Measurements from ENCODE around the gene BDH2.

DNA sequence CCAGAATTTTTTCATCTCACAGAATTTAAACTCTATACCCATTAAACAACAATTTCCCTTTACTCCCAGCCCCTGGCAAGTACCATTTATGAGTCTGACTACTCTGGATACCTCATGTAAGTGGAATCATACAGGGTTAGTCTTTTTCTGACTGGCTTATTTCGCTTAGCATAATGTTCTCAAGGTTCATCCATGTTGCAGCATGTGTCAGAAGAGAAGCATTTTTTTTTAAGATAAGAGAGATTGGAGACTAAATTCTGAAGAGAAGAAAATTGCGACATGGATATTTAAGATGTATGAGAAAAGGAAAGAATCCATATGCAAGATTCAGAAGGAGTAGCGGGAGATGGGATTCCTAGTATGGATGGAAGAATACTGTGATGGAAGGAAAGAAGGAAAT is 68.8 kb downstream of the BDH2 start:
- TF ChIP-seq, protein P1, sequence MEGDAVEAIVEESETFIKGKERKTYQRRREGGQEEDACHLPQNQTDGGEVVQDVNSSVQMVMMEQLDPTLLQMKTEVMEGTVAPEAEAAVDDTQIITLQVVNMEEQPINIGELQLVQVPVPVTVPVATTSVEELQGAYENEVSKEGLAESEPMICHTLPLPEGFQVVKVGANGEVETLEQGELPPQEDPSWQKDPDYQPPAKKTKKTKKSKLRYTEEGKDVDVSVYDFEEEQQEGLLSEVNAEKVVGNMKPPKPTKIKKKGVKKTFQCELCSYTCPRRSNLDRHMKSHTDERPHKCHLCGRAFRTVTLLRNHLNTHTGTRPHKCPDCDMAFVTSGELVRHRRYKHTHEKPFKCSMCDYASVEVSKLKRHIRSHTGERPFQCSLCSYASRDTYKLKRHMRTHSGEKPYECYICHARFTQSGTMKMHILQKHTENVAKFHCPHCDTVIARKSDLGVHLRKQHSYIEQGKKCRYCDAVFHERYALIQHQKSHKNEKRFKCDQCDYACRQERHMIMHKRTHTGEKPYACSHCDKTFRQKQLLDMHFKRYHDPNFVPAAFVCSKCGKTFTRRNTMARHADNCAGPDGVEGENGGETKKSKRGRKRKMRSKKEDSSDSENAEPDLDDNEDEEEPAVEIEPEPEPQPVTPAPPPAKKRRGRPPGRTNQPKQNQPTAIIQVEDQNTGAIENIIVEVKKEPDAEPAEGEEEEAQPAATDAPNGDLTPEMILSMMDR (conservative IDR thresholded peaks at IDR 0.05; ENCODE audit: low read depth in 2 of 2) = no peak
- no peak for TF ChIP-seq EZH2 (IDR thresholded peaks at IDR 0.05; ENCODE audit: low read depth, unreplicated experiment)
- TF ChIP-seq POLR2AphosphoS5 (IDR thresholded peaks at IDR 0.05; ENCODE audit: low read depth) = no peak
- TF ChIP-seq, protein P2, sequence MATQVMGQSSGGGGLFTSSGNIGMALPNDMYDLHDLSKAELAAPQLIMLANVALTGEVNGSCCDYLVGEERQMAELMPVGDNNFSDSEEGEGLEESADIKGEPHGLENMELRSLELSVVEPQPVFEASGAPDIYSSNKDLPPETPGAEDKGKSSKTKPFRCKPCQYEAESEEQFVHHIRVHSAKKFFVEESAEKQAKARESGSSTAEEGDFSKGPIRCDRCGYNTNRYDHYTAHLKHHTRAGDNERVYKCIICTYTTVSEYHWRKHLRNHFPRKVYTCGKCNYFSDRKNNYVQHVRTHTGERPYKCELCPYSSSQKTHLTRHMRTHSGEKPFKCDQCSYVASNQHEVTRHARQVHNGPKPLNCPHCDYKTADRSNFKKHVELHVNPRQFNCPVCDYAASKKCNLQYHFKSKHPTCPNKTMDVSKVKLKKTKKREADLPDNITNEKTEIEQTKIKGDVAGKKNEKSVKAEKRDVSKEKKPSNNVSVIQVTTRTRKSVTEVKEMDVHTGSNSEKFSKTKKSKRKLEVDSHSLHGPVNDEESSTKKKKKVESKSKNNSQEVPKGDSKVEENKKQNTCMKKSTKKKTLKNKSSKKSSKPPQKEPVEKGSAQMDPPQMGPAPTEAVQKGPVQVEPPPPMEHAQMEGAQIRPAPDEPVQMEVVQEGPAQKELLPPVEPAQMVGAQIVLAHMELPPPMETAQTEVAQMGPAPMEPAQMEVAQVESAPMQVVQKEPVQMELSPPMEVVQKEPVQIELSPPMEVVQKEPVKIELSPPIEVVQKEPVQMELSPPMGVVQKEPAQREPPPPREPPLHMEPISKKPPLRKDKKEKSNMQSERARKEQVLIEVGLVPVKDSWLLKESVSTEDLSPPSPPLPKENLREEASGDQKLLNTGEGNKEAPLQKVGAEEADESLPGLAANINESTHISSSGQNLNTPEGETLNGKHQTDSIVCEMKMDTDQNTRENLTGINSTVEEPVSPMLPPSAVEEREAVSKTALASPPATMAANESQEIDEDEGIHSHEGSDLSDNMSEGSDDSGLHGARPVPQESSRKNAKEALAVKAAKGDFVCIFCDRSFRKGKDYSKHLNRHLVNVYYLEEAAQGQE (IDR thresholded peaks at IDR 0.05; ENCODE audit: unreplicated experiment) = no peak
- TF ChIP-seq, protein P3, sequence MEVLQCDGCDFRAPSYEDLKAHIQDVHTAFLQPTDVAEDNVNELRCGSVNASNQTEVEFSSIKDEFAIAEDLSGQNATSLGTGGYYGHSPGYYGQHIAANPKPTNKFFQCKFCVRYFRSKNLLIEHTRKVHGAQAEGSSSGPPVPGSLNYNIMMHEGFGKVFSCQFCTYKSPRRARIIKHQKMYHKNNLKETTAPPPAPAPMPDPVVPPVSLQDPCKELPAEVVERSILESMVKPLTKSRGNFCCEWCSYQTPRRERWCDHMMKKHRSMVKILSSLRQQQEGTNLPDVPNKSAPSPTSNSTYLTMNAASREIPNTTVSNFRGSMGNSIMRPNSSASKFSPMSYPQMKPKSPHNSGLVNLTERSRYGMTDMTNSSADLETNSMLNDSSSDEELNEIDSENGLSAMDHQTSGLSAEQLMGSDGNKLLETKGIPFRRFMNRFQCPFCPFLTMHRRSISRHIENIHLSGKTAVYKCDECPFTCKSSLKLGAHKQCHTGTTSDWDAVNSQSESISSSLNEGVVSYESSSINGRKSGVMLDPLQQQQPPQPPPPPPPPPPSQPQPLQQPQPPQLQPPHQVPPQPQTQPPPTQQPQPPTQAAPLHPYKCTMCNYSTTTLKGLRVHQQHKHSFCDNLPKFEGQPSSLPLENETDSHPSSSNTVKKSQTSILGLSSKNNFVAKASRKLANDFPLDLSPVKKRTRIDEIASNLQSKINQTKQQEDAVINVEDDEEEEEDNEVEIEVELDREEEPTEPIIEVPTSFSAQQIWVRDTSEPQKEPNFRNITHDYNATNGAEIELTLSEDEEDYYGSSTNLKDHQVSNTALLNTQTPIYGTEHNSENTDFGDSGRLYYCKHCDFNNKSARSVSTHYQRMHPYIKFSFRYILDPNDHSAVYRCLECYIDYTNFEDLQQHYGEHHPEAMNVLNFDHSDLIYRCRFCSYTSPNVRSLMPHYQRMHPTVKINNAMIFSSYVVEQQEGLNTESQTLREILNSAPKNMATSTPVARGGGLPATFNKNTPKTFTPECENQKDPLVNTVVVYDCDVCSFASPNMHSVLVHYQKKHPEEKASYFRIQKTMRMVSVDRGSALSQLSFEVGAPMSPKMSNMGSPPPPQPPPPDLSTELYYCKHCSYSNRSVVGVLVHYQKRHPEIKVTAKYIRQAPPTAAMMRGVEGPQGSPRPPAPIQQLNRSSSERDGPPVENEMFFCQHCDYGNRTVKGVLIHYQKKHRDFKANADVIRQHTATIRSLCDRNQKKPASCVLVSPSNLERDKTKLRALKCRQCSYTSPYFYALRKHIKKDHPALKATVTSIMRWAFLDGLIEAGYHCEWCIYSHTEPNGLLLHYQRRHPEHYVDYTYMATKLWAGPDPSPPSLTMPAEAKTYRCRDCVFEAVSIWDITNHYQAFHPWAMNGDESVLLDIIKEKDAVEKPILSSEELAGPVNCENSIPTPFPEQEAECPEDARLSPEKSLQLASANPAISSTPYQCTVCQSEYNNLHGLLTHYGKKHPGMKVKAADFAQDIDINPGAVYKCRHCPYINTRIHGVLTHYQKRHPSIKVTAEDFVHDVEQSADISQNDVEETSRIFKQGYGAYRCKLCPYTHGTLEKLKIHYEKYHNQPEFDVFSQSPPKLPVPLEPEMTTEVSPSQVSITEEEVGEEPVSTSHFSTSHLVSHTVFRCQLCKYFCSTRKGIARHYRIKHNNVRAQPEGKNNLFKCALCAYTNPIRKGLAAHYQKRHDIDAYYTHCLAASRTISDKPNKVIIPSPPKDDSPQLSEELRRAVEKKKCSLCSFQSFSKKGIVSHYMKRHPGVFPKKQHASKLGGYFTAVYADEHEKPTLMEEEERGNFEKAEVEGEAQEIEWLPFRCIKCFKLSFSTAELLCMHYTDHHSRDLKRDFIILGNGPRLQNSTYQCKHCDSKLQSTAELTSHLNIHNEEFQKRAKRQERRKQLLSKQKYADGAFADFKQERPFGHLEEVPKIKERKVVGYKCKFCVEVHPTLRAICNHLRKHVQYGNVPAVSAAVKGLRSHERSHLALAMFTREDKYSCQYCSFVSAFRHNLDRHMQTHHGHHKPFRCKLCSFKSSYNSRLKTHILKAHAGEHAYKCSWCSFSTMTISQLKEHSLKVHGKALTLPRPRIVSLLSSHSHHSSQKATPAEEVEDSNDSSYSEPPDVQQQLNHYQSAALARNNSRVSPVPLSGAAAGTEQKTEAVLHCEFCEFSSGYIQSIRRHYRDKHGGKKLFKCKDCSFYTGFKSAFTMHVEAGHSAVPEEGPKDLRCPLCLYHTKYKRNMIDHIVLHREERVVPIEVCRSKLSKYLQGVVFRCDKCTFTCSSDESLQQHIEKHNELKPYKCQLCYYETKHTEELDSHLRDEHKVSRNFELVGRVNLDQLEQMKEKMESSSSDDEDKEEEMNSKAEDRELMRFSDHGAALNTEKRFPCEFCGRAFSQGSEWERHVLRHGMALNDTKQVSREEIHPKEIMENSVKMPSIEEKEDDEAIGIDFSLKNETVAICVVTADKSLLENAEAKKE (CRISPR knock-in tag; IDR thresholded peaks at IDR 0.05) = no peak
- no peak for TF ChIP-seq EZH2phosphoT487 (IDR thresholded peaks at IDR 0.05; ENCODE audit: unreplicated experiment)
- TF ChIP-seq JUNB (IDR thresholded peaks at IDR 0.05; ENCODE audit: unreplicated experiment) = no peak
